NB4 (cell line): ENCODE results near the gene LTF.

ENCODE experiments used
- CTCF ChIP-seq: IDR thresholded peaks from one replicate; pipeline ENCODE4 v1.5.1; 2012; ENCODE audit warnings: low read depth, low read length
- POLR2A ChIP-seq: IDR thresholded peaks from 2 replicates; pipeline ENCODE4 v1.6.1; 2011; ENCODE audit warnings: mild to moderate bottlenecking; ENCODE audit not compliant: insufficient read length; ENCODE audit errors: extremely low read depth

- TF ChIP-seq CTCF = no peak
- no peak for TF ChIP-seq POLR2A
Measured at GRCh38 chr3:46490338-46491084, 25.8 kb upstream of the LTF start.
